ENCODE results near the gene MAP4K3.

- TF ChIP-seq CTCF (IDR thresholded peaks at IDR 0.05): no peak
- no peak for TF ChIP-seq POLR2A (IDR thresholded peaks at IDR 0.05)
Observed at GRCh38 chr2:39281391-39281790, 155.7 kb downstream of the MAP4K3 start.

Measured in upper lobe of left lung (tissue), 4 donors.